ENCODE data around the gene KLHL3. TPM values are rescaled to one million over a fixed set of nuclear protein-coding genes. Genes with fewer than 3 reads are reported as not detected.
A peak's percentile ranks its signal among the peaks of the same experiment; 100 is the strongest.

The KLHL3 gene
- total and polyA plus RNA-seq, 7 experiments from 2014 or later, result 4.6 to 47.3 (median 17.8) TPM

GRCh38 chr5:137705106-137705505, 30.8 kb downstream of the KLHL3 start:
- Mint-ChIP-seq H3K27me3 (no peaks in the 10 kb centered on the region), H3K4me3 (no peak overlapping the region), H3K27ac (peak overlapping the region in 2 of 9 donors; percentile 8 to 28), H3K36me3 (peaks cover 21 to 82% (median 67%) of the 10 kb centered on the region in 5 donors), H3K9me3 (peaks cover 0 to 4% (median 0%) of the 10 kb centered on the region in 11 donors), H3K4me1 (peaks cover 0 to 35% (median 20%) of the 10 kb centered on the region in 7 donors)
- ATAC-seq (no peak), DNase-seq (no peak)
- Histone ChIP-seq H3K4me3 (ENCODE audit: low read length) (no peak overlapping the region), H3K36me3 (ENCODE audit: control insufficient read depth in 2 of 3, insufficient read depth in 3 of 3, low read length in 3 of 3) (peaks cover 0 to 24% (median 0%) of the 10 kb centered on the region in 3 experiments), H3K27ac (ENCODE audit: low read depth, low read length) (no peak overlapping the region), H3K9me3 (ENCODE audit: control insufficient read depth in 2 of 3, low read length in 3 of 3) (no peaks in the 10 kb centered on the region), H3K4me1 (ENCODE audit: control insufficient read depth in 2 of 2, insufficient read depth in 2 of 2, low read length in 2 of 2) (no peaks in the 10 kb centered on the region), H3K27me3 (ENCODE audit: control insufficient read depth in 2 of 2, insufficient read depth in 2 of 2, low read length in 2 of 2) (no peaks in the 10 kb centered on the region)
- ChIA-PET CTCF (no interaction called here), POLR2A (no interaction called here)
- intact Hi-C loops (cut with micrococcal nuclease), result no loop called here

GRCh38 chr5:137703565-137703964, 32.3 kb downstream of the KLHL3 start:
- intact Hi-C loops (cut with micrococcal nuclease), result no loop called here
- ATAC-seq (no peak), DNase-seq (no peak)
- Mint-ChIP-seq H3K4me3 (no peak overlapping the region), H3K4me1 (peaks cover 0 to 41% (median 28%) of the 10 kb centered on the region in 7 donors), H3K9me3 (peaks cover 0 to 4% (median 0%) of the 10 kb centered on the region in 11 donors), H3K36me3 (peaks cover 24 to 80% (median 66%) of the 10 kb centered on the region in 5 donors), H3K27me3 (no peaks in the 10 kb centered on the region), H3K27ac (no peak overlapping the region)
- H3K4me3 ChIP-seq (ENCODE audit: low read length), result no peak overlapping the region
- peaks cover 0 to 12% (median 0%) of the 10 kb centered on the region in 3 experiments for H3K36me3 ChIP-seq (ENCODE audit: control insufficient read depth in 2 of 3, insufficient read depth in 3 of 3, low read length in 3 of 3)
- no peak overlapping the region for H3K27ac ChIP-seq (ENCODE audit: low read depth, low read length)
- POLR2A ChIA-PET, result interaction anchor here (0.7 kb wide), 1 partner anchor 37 kb away, joined by 3 read pairs; no protein-coding TSS in a partner anchor
- peaks cover 0 to 4% of the 10 kb centered on the region in 2 donors for H3K4me1 ChIP-seq (ENCODE audit: control insufficient read depth in 2 of 2, insufficient read depth in 2 of 2, low read length in 2 of 2)
- no peaks in the 10 kb centered on the region for H3K9me3 ChIP-seq (ENCODE audit: control insufficient read depth in 2 of 3, low read length in 3 of 3)
- H3K27me3 ChIP-seq (ENCODE audit: control insufficient read depth in 2 of 2, insufficient read depth in 2 of 2, low read length in 2 of 2), result no peaks in the 10 kb centered on the region
- CTCF ChIA-PET, result no interaction called here

- no peak for ATAC-seq
- no peak overlapping the region for H3K4me3 Mint-ChIP-seq
- no peaks in the 10 kb centered on the region for H3K27me3 Mint-ChIP-seq
- Histone ChIP-seq H3K36me3 (ENCODE audit: control insufficient read depth in 2 of 3, insufficient read depth in 3 of 3, low read length in 3 of 3) (no peaks in the 10 kb centered on the region), H3K4me1 (ENCODE audit: control insufficient read depth in 2 of 2, insufficient read depth in 2 of 2, low read length in 2 of 2) (peaks cover 14 to 37% of the 10 kb centered on the region in 2 donors), H3K4me3 (ENCODE audit: low read length) (no peak overlapping the region), H3K27me3 (ENCODE audit: control insufficient read depth in 2 of 2, insufficient read depth in 2 of 2, low read length in 2 of 2) (no peaks in the 10 kb centered on the region), H3K27ac (ENCODE audit: low read depth, low read length) (no peak overlapping the region), H3K9me3 (ENCODE audit: control insufficient read depth in 2 of 3, low read length in 3 of 3) (no peaks in the 10 kb centered on the region)
- CTCF ChIA-PET, result interaction anchor here (8.2 kb wide), 1 partner anchor 39 kb away, joined by 73 read pairs; no protein-coding TSS in a partner anchor
- peaks cover 19 to 65% (median 49%) of the 10 kb centered on the region in 7 donors for H3K4me1 Mint-ChIP-seq
- intact Hi-C loops (cut with micrococcal nuclease), result no loop called here
- POLR2A ChIA-PET, result interaction anchor here (1.0 to 11.7 kb wide), 2 partner anchors 34 to 36 kb away, joined by 4 to 197 read pairs; partner anchors contain the start of gene KLHL3
- H3K27ac Mint-ChIP-seq, result peak overlapping the region in 7 of 9 donors; percentile 44 to 97 (median 90)
- H3K36me3 Mint-ChIP-seq, result peaks cover 21 to 64% (median 53%) of the 10 kb centered on the region in 5 donors
- H3K9me3 Mint-ChIP-seq, result peaks cover 0 to 4% (median 0%) of the 10 kb centered on the region in 11 donors
- no peak for DNase-seq
These were observed 35.6 kb downstream of the KLHL3 start for GRCh38 chr5:137700282-137700680.

GRCh38 chr5:137699336-137700281, 36.3 kb downstream of the KLHL3 start:
- Mint-ChIP-seq H3K36me3 (peaks cover 22 to 66% (median 46%) of the 10 kb centered on the region in 5 donors), H3K9me3 (peaks cover 0 to 4% (median 0%) of the 10 kb centered on the region in 11 donors), H3K4me3 (no peak overlapping the region), H3K4me1 (peaks cover 25 to 71% (median 56%) of the 10 kb centered on the region in 7 donors), H3K27ac (peak overlapping the region in 8 of 9 donors; percentile 80 to 97 (median 90)), H3K27me3 (no peaks in the 10 kb centered on the region)
- no peaks in the 10 kb centered on the region for H3K27me3 ChIP-seq (ENCODE audit: control insufficient read depth in 2 of 2, insufficient read depth in 2 of 2, low read length in 2 of 2)
- ATAC-seq (no peak), DNase-seq (no peak)
- H3K36me3 ChIP-seq (ENCODE audit: control insufficient read depth in 2 of 3, insufficient read depth in 3 of 3, low read length in 3 of 3), result no peaks in the 10 kb centered on the region
- ChIA-PET CTCF (interaction anchor here (0.9 to 10.5 kb wide), 3 partner anchors 23 to 39 kb away, joined by 3 to 156 read pairs (median 73); partner anchors contain the start of gene KLHL3), POLR2A (interaction anchor here (0.5 to 11.7 kb wide), 5 partner anchors 30 to 57 kb away, joined by 4 to 197 read pairs (median 6); partner anchors contain the start of genes HNRNPA0 and KLHL3)
- H3K4me3 ChIP-seq (ENCODE audit: low read length), result no peak overlapping the region
- H3K4me1 ChIP-seq (ENCODE audit: control insufficient read depth in 2 of 2, insufficient read depth in 2 of 2, low read length in 2 of 2), result peaks cover 20 to 44% of the 10 kb centered on the region in 2 donors
- no peaks in the 10 kb centered on the region for H3K9me3 ChIP-seq (ENCODE audit: control insufficient read depth in 2 of 3, low read length in 3 of 3)
- no peak overlapping the region for H3K27ac ChIP-seq (ENCODE audit: low read depth, low read length)
- intact Hi-C loops (cut with micrococcal nuclease), result loop anchor here in 1 of 2 donors (5.0 kb wide), 1 partner anchor 53 kb away; the partner anchor contains the start of gene HNRNPA0

GRCh38 chr5:137696481-137696880, 39.4 kb downstream of the KLHL3 start:
- ATAC-seq (no peak), DNase-seq (no peak)
- peaks cover 22 to 47% of the 10 kb centered on the region in 2 donors for H3K4me1 ChIP-seq (ENCODE audit: control insufficient read depth in 2 of 2, insufficient read depth in 2 of 2, low read length in 2 of 2)
- POLR2A ChIA-PET, result interaction anchor here (0.9 to 11.7 kb wide), 9 partner anchors 17 to 59 kb away, joined by 3 to 197 read pairs (median 6); partner anchors contain the start of genes HNRNPA0 and KLHL3
- H3K4me3 ChIP-seq (ENCODE audit: low read length), result no peak overlapping the region
- CTCF ChIA-PET, result interaction anchor here (0.7 to 10.5 kb wide), 7 partner anchors 15 to 42 kb away, joined by 3 to 156 read pairs (median 8); partner anchors contain the start of gene KLHL3
- Mint-ChIP-seq H3K36me3 (peaks cover 13 to 53% (median 32%) of the 10 kb centered on the region in 5 donors), H3K27me3 (no peaks in the 10 kb centered on the region), H3K9me3 (peaks cover 0 to 4% (median 0%) of the 10 kb centered on the region in 11 donors), H3K27ac (peak overlapping the region; percentile 90 to 98 (median 96)), H3K4me1 (peaks cover 31 to 79% (median 77%) of the 10 kb centered on the region in 7 donors), H3K4me3 (peak overlapping the region; percentile 3 to 85 (median 76))
- no peaks in the 10 kb centered on the region for H3K27me3 ChIP-seq (ENCODE audit: control insufficient read depth in 2 of 2, insufficient read depth in 2 of 2, low read length in 2 of 2)
- H3K27ac ChIP-seq (ENCODE audit: low read depth, low read length), result peak overlapping the region; percentile 58
- H3K9me3 ChIP-seq (ENCODE audit: control insufficient read depth in 2 of 3, low read length in 3 of 3), result no peaks in the 10 kb centered on the region
- H3K36me3 ChIP-seq (ENCODE audit: control insufficient read depth in 2 of 3, insufficient read depth in 3 of 3, low read length in 3 of 3), result peaks cover 0 to 11% (median 5%) of the 10 kb centered on the region in 3 experiments
- intact Hi-C loops (cut with micrococcal nuclease), result loop anchor here (1.0 to 5.0 kb wide), 5 partner anchors 36 to 56 kb away; partner anchors contain the start of gene HNRNPA0 (in 1 of the 2)

All from naive thymus-derived CD4-positive, alpha-beta T cell (primary cell).